Activated naive CD4-positive, alpha-beta T cell treated with anti-CD3 and anti-CD28 coated beads, Interleukin-2, amount 50 U/mL, for 24 hours (primary cell): ENCODE results near the gene VWF.

ENCODE experiments used
- H3K27ac Mint-ChIP-seq: one replicate; pipeline ENCODE4 v1.8.0; 2021; ENCODE audit warnings: mild to moderate bottlenecking, mixed read lengths
- H3K27me3 Mint-ChIP-seq: one replicate; pipeline ENCODE4 v1.8.0; 2021; ENCODE audit warnings: mixed read lengths
- H3K36me3 Mint-ChIP-seq: one replicate; pipeline ENCODE4 v1.8.0; 2021; ENCODE audit warnings: mixed read lengths
- H3K4me1 Mint-ChIP-seq: one replicate; pipeline ENCODE4 v1.8.0; 2021; ENCODE audit warnings: mixed read lengths
- H3K4me3 Mint-ChIP-seq: one replicate; pipeline ENCODE4 v1.8.0; 2021; ENCODE audit warnings: mild to moderate bottlenecking, mixed read lengths
- H3K9me3 Mint-ChIP-seq: one replicate; pipeline ENCODE4 v1.8.0; 2021; ENCODE audit warnings: mixed read lengths

VWF gene

DNA sequence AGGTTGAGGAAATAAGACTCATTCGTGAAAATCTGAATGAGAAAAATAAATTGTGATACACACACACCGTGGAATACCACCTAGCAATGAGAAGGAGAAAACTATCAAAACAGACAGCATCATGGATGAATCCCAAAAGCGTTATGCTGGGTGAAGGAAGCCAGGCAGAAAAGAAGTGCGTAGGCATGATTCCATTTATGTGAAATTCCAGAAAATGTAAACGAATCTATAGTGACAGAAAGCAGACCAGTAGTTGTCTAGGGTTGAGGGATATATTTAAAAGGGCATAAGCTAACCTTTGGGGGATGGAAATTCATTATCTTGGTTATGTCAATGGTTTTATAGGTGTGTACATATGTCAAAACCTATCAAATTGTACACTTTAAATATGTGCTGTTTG is 136.9 kb downstream of the VWF start:
- Mint-ChIP-seq H3K4me1 (no peaks in the 10 kb centered on the region), H3K36me3 (no peaks in the 10 kb centered on the region), H3K27me3 (no peaks in the 10 kb centered on the region), H3K27ac (no peak overlapping the region), H3K9me3 (no peaks in the 10 kb centered on the region), H3K4me3 (no peak overlapping the region)

DNA sequence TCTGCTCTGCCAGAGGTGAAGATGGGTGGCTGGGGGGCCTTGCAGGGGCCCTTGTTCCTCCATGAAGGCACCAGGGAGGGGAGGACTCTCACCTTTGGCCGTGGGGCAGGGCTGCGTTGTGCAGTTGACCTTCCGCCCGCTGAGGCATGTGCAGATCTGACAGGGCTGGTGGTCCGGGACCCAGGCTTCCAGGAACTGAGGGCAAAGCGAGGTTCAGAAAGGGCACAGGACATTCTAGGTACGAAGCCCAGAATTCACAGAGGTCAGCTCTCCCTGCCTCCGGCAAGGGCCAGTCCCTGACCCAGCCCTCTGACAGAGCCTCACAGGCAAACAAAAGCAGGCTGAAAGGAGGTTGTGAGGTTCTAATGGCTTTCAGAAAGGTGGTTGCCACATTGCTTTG is 139.0 kb downstream of the VWF start:
- Mint-ChIP-seq H3K36me3 (no peaks in the 10 kb centered on the region), H3K27me3 (no peaks in the 10 kb centered on the region), H3K4me1 (no peaks in the 10 kb centered on the region), H3K27ac (no peak overlapping the region), H3K9me3 (no peaks in the 10 kb centered on the region), H3K4me3 (no peak overlapping the region)

DNA sequence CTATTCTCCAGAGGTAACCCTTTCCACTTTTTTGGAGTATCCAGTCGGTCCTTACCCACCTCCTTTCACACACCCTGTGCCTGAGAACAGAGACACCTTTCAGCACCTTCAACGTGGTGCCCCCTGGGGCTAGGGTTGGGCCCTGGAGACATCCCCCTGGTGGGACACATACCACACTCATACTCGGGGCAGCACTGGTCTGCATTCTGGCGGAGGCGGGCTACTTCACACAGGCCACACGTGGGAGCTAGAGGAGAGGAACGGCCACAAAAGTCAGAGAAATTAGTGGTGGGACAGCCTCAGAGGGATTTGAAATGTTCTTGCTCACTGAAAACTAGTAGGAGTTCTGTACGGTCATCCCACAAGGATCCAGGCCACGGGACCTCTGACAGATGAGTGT is 139.6 kb downstream of the VWF start:
- H3K4me3 Mint-ChIP-seq, result no peak overlapping the region
- H3K9me3 Mint-ChIP-seq, result no peaks in the 10 kb centered on the region
- no peaks in the 10 kb centered on the region for H3K27me3 Mint-ChIP-seq
- no peaks in the 10 kb centered on the region for H3K4me1 Mint-ChIP-seq
- no peak overlapping the region for H3K27ac Mint-ChIP-seq
- H3K36me3 Mint-ChIP-seq, result no peaks in the 10 kb centered on the region

DNA sequence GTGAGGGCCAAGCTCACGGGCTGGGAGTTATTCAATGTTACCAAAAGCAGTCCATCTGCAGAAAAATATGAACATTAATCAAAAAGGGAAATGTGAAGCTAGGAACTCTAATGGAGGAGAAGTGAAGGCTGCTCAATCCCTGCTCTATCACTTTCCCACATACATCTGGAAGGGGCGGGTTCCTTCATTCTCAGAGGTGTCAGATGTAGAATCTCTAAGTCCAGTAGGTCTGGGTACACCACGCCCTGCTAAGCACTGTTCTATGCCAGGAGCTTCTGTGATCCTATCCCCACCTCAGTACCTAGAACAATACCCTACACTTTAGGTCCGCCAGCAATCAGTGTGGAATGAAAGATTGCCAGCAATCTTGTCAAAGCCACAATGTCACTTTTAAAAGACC is 142.4 kb downstream of the VWF start:
- no peaks in the 10 kb centered on the region for H3K36me3 Mint-ChIP-seq
- H3K9me3 Mint-ChIP-seq, result no peaks in the 10 kb centered on the region

DNA sequence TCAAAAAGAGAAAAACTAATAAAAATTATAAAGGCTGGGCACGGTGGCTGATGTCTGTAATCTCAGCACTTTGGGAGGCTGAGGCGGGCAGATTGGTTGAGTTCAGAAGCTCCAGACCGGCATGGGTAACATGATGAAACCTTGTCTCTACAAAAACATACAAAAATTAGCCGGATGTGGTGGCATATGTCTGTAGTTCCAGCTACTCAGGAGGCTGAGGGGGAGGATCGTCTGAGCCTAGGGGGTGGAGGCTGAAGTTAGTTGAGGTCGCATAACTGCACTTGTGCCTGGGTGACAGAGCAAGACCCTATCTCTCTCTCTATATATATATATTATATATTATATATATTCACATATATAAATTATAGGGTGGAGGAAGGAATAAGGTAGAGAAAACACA is 146.9 kb downstream of the VWF start:
- Mint-ChIP-seq H3K4me1 (no peaks in the 10 kb centered on the region), H3K27me3 (no peaks in the 10 kb centered on the region), H3K36me3 (no peaks in the 10 kb centered on the region), H3K9me3 (no peaks in the 10 kb centered on the region), H3K4me3 (no peak overlapping the region), H3K27ac (no peak overlapping the region)

More for the DNA sequence above, 142.4 kb downstream of the VWF start:
- H3K4me3 Mint-ChIP-seq, result no peak overlapping the region
- no peaks in the 10 kb centered on the region for H3K4me1 Mint-ChIP-seq
- no peak overlapping the region for H3K27ac Mint-ChIP-seq
- H3K27me3 Mint-ChIP-seq, result no peaks in the 10 kb centered on the region

DNA sequence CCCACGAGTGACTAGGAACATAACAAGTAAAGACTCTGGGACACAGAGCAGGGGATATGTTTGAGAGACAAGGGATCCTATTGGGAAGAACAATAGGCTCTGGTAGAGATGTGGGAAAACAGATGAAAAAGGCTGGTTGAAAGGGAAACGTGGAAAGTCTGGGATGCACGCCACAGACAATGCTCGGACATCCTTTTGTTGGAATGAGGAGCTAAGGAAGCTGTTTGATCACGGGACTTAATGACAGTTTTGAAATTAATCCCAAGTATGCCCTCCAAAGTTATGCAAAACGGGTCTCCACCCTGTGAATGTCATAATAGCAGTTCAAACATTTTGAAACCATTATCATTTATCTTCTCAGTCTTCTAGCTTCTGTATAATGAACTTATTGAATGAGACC is 147.8 kb downstream of the VWF start:
- Mint-ChIP-seq H3K4me1 (no peaks in the 10 kb centered on the region), H3K9me3 (no peaks in the 10 kb centered on the region), H3K4me3 (no peak overlapping the region)

DNA sequence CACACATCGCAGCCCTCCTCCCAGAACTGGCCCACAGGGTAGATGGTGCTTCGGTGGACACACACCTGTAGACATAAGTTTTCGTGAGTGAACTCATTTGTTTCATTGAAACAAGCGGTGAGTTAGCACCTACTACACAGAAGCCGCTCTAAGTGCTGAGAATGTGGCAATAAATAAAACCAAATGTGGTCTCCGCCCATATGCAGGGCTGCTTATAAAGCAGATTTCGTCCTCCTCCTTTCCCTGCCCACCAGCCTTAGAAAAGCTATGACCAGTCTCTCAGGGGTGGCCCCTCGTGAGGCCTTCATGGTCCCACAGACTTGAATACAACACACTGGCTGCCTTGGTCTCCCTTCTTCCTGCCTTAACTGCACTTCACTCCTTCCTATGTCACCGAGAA is 148.3 kb downstream of the VWF start:
- no peaks in the 10 kb centered on the region for H3K9me3 Mint-ChIP-seq
- H3K27me3 Mint-ChIP-seq, result no peaks in the 10 kb centered on the region
- no peaks in the 10 kb centered on the region for H3K36me3 Mint-ChIP-seq
- no peak overlapping the region for H3K27ac Mint-ChIP-seq
- no peaks in the 10 kb centered on the region for H3K4me1 Mint-ChIP-seq
- H3K4me3 Mint-ChIP-seq, result no peak overlapping the region

More for the DNA sequence above, 147.8 kb downstream of the VWF start:
- Mint-ChIP-seq H3K27me3 (no peaks in the 10 kb centered on the region), H3K27ac (no peak overlapping the region), H3K36me3 (no peaks in the 10 kb centered on the region)

DNA sequence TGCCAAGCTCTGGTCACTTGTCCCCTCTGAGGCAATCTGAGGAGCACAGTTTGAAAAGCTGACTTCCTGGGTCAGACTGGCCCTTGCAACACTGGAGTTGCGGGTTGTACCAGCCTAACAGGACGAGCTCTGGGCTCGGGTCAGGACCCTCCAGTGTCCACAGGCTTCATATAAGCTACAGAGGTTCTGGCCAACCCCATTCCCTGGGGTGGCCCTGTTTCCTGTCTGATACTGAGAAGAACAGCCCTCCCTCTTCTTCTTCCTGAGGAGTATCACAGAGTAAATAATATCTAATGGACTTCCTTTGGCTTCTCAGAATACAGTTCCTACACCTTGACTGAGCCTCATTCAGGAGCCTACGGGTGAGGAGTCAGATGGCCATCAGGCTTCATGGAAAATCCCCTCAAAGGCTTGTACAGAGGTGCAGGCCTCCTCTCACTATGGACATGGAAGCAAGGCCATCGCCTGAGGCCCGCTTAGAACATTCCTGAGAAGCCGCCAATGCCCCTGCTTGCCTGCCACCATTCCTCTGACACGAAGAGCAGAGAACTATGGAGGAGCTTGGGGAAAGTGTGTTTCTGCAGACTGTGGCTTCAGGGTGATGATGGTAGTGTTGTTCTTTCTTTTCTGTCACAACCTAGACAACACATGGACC is 150.9 kb downstream of the VWF start:
- Mint-ChIP-seq H3K27me3 (no peaks in the 10 kb centered on the region), H3K36me3 (no peaks in the 10 kb centered on the region), H3K27ac (no peak overlapping the region), H3K4me3 (no peak overlapping the region), H3K9me3 (no peaks in the 10 kb centered on the region), H3K4me1 (no peaks in the 10 kb centered on the region)

DNA sequence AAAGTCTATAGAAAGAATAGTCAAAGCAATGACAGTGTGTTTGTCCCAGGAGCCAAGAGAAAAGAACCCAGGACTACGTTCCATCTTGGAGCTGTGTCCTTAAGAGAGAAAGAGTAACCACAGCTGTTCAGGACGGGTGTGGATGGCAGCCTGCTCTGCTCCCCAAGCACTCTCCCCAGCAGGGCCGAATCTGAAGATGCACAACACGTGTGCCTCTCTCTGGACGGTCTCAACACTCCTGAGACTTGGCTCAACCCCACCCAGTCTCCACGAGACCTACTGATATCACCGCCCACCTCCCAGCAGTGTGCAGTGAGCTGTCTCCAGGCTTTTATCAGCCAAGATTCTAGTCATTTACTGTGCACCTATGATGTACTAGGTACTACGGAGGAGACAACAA is 152.1 kb downstream of the VWF start:
- Mint-ChIP-seq H3K4me3 (no peak overlapping the region), H3K36me3 (no peaks in the 10 kb centered on the region), H3K4me1 (no peaks in the 10 kb centered on the region), H3K9me3 (no peaks in the 10 kb centered on the region), H3K27me3 (no peaks in the 10 kb centered on the region), H3K27ac (no peak overlapping the region)

DNA sequence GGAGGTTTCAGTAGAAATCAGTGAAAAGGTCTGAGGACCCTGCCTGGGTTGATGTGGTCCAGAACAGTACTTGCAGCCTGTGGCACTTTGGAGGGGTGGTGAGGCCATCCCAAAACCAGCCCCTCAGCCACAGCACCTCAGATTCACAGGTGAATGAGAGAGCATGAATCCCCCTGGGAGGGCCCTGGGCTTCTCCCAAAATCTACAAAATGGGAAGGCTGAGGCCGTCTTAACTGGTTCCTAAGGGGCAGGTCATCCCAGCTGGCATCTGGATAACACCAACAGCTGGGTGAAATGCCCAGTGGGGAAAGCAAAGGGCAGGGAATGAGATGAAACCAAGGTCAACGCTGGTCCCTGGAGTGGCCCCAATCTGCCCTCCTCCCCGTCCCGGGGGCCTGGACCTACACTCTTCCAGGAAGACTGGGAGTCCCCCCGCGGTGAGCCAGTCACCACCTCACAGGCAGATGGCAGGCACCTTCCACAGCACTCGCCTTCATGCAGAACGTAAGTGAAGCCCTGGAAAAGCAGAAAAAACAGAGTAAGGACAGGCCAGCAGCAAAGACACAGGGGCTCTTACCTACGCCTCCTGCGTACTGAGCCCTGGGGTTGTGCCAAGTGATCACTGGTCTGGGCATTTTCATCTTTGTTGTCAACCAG is 153.1 kb downstream of the VWF start:
- no peak overlapping the region for H3K4me3 Mint-ChIP-seq
- H3K27me3 Mint-ChIP-seq, result no peaks in the 10 kb centered on the region
- no peaks in the 10 kb centered on the region for H3K4me1 Mint-ChIP-seq
- H3K9me3 Mint-ChIP-seq, result no peaks in the 10 kb centered on the region
- H3K36me3 Mint-ChIP-seq, result no peaks in the 10 kb centered on the region
- H3K27ac Mint-ChIP-seq, result no peak overlapping the region

DNA sequence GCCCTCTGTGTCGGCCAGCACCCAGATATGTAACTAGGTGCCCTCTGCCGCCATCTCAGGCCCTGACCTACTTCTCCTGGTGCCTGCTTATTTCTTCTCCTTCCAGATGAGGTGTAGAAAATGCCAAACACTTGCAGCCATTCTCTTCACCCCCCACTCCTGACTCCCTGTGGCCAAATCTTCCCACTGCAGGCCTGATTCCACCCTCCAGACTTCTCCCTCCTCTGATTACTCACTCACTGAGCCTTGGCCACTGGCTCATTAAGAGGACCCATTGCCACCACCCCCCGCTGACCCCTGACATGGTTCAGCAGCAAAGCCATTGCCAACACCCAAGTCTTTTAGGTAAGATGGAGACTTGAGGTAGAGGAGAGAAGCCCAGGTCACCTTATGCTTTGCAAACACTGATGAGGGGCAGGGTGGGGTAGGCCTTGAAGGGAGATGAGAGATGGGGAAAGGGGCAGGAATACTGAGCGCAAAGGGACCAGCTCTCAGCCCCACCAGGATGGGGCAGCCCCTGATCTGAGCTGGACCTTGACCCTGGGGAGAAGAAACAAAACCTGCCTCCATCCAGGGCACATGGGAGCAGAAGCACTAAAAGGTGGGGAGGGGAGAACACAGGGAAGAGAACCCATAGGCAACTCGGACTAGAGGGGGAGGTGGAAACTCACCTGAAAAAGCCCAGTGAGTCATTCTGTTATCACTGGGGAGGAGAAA is 154.3 kb downstream of the VWF start:
- no peak overlapping the region for H3K4me3 Mint-ChIP-seq
- no peak overlapping the region for H3K27ac Mint-ChIP-seq
- no peaks in the 10 kb centered on the region for H3K4me1 Mint-ChIP-seq
- H3K27me3 Mint-ChIP-seq, result no peaks in the 10 kb centered on the region
- no peaks in the 10 kb centered on the region for H3K9me3 Mint-ChIP-seq
- H3K36me3 Mint-ChIP-seq, result no peaks in the 10 kb centered on the region

DNA sequence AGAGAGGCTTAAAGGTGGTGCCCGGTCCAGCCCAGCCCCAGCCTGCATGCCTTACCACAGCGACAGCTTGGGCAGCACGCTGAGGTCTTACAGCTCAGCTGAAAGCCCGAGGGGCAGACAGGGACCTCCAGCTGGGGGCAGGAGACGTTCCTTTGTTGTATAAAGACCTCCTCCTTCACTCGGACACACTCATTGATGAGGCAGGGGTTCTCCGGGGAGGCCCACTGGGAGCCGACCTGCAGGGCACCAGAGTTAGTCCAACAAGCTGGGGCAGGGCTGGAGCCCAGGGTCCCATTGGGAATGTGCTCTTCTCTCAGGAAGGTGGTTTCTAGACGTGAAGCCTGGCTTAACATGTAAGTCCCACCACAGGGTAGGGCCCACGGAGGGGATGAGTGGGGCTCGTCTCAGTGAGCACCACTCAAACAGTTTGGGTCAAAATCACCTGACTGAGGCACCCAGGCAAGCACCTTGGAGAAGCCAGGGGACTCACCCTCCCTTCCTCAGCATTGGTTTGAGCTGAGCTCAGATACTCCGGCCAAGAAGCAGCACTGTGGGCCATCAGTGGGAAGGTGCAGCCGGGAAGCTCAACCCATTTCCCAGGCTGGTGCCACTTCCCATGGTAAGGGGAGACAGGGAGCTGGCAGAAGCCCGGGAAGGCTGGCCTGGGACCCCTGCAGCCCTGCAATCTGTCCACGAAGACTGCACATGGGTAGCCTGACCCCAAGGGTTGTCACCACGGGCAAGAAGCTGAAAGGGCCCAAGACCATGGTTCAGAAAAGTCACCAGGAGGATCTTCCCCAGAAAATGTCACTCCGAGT is 155.1 kb downstream of the VWF start:
- no peak overlapping the region for H3K27ac Mint-ChIP-seq
- H3K4me3 Mint-ChIP-seq, result no peak overlapping the region
- no peaks in the 10 kb centered on the region for H3K9me3 Mint-ChIP-seq
- H3K27me3 Mint-ChIP-seq, result no peaks in the 10 kb centered on the region
- H3K4me1 Mint-ChIP-seq, result no peaks in the 10 kb centered on the region
- no peaks in the 10 kb centered on the region for H3K36me3 Mint-ChIP-seq

DNA sequence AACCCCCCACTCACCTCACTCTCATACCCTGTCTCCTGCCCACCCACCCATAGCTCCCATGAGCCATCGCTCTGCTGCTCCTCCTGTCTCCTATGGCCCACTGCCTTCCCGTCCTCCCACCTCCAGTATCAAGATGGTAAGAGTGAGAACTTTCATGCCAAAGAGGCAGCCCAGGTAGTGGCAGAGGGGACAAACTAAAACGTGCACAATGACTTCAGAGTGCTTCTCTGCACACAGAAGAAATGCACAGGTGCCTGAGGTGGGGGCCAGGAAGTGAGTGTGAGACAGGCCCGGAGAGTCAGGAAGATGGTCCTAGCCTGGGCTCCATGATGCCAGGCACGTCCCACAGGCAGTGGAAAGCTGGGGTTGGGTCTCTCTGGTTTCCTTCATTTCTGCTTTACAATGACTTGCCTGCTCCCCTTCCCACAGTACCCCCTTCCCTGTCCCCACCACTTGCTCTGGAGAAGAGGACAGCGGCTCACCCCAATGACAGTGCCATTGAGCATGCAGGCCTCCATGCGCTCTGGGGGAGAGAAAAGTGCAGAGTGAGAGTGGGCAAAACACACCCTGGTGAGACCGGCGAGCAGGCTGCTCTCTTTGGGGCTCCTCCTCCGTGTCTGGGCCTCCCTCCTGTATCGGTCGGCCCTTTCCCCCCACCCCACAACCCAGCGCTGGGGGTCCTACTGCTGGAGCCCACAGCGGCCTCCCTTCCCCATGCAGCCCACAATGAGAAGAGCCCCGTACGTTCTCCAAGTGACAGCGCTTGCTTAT is 156.6 kb downstream of the VWF start:
- Mint-ChIP-seq H3K27me3 (no peaks in the 10 kb centered on the region), H3K9me3 (no peaks in the 10 kb centered on the region), H3K4me3 (no peak overlapping the region), H3K36me3 (no peaks in the 10 kb centered on the region), H3K27ac (no peak overlapping the region), H3K4me1 (no peaks in the 10 kb centered on the region)

DNA sequence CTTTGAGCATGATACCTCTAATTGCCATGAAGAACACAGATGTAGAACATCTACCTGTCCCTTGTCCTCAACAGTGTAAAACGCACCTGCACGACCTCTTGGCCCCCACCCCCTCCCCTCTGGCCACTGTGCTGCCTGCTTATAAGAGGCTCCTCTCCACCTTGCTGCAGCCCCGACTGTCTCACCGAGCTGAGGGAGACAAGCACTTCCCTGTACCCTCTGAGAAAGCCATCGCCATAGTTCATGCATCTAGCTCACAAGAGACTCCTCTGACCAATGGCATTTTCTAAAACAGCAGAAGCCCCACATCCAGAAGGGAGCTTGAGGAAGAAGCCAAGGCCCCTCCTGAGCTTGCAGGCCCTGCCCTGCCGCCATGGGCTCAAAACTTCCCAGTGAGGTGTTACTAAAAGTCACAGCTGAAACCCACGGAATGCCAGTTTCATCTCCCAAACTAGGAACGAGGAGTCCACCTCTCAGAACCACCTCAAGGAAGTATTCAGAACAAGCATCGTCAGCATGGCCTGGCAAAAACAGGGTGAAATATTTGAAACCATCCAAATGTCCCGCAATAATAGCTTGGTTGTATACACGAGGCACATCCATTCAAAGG is 157.9 kb downstream of the VWF start:
- Mint-ChIP-seq H3K27ac (no peak overlapping the region), H3K36me3 (no peaks in the 10 kb centered on the region), H3K4me1 (no peaks in the 10 kb centered on the region), H3K9me3 (no peaks in the 10 kb centered on the region), H3K27me3 (no peaks in the 10 kb centered on the region), H3K4me3 (no peak overlapping the region)

DNA sequence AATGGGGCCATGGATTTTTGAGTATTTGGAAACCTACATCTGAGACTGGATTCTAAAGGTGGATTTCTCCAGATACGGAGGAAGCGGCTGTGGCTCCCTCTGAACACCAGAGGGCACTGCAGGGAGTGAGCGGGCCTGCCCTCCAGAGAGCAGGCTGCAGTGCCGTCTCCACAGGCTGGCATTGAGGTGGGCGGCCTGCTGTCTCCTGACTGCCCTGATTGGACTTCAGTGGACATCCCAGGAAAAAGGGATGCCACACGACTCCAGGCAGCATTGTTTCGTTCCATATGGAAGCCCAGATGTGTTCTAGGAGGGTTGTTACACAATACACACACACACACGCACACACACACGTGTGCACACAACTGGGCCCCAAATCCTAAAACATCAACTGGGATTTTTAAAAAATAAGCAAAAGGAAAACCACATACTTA is 158.5 kb downstream of the VWF start:
- H3K27ac Mint-ChIP-seq, result no peak overlapping the region

More for the DNA sequence above, 158.5 kb downstream of the VWF start:
- Mint-ChIP-seq H3K9me3 (no peaks in the 10 kb centered on the region), H3K36me3 (no peaks in the 10 kb centered on the region), H3K4me3 (no peak overlapping the region), H3K27me3 (no peaks in the 10 kb centered on the region), H3K4me1 (no peaks in the 10 kb centered on the region)
